A549 (cell line): ENCODE results near the gene NUDT9. TPM values are rescaled to one million over a fixed set of nuclear protein-coding genes. Genes with fewer than 3 reads are reported as not detected.
"Not testable (repeated sequence)": the region's sequence is repeated elsewhere in the genome, so short reads cannot be mapped to it uniquely, and the experiment has no call there.

Experiments
- ATAC-seq, 2 experiments: fragments of 200-7000 bp in 1 of 2; fragments of >200 bp in 1 of 2; cut with Nextera tagmentation in 1 of 2; cut with Tn5 transposase in 1 of 2; 3 replicates each; pipeline versions ENCODE4 v1.8.0 to v1.9.1; 2018 to 2020; ENCODE audit warnings: mild to moderate bottlenecking in 1 of 2, moderate library complexity in 1 of 2
- CTCF ChIA-PET: fragments of 300-600 bp; sonication (Branson Sonifier 250); formaldehyde crosslinking; extraction: SDS; loops from one replicate; lab custom pipeline; 2021; ENCODE audit warnings: antibody characterized with exemption, inconsistent platforms; lab: Yijun Ruan, JAX
- POLR2A ChIA-PET: fragments of 350-600 bp; formaldehyde crosslinking; extraction: SDS; loops from one replicate; lab custom pipeline; 2021; ENCODE audit warnings: antibody characterized with exemption, inconsistent platforms; lab: Yijun Ruan, JAX
- DNase-seq, 2 experiments: peaks; one replicate each; pipeline versions ENCODE4 v3.0.0 to v3.0.0-alpha.2; 2011 to 2016; ENCODE audit warnings: low read depth in 1 of 2, low spot score in 1 of 2
- FAIRE-seq: peaks from 2 replicates; lab custom pipeline; 2011; peaks lifted over from hg19 to GRCh38; lab: Jason Lieb, UNC
- H3K27ac ChIP-seq, 2 experiments: fragments of >200 bp; sonication (Bioruptor Twin); formaldehyde crosslinking; 3 replicates each; pipeline ENCODE4 v1.5.1; 2016 to 2017
- H3K4me1 ChIP-seq: fragments of >200 bp; sonication (Bioruptor Twin); formaldehyde crosslinking; 3 replicates; pipeline ENCODE4 v1.6.1; 2016
- H3K4me2 ChIP-seq: fragments of >200 bp; sonication (Bioruptor Twin); formaldehyde crosslinking; 3 replicates; pipeline ENCODE4 v1.6.1; 2016
- H3K4me3 ChIP-seq: fragments of >200 bp; sonication (Bioruptor Twin); formaldehyde crosslinking; 3 replicates; pipeline ENCODE4 v1.5.1; 2016
- H3K9me3 ChIP-seq: fragments of >200 bp; sonication (Bioruptor Twin); formaldehyde crosslinking; 3 replicates; pipeline ENCODE4 v1.6.1; 2016
- CEBPB ChIP-seq, 2 experiments: fragments of >200 bp in 1 of 2; sonication (Bioruptor Twin) in 1 of 2; formaldehyde crosslinking in 1 of 2; IDR thresholded peaks; 2 replicates each; pipeline ENCODE4 v1.6.1; 2012 to 2016
- CHD2 ChIP-seq: fragments of 150-350 bp; IDR thresholded peaks from 2 replicates; pipeline ENCODE4 v1.6.1; 2014; ENCODE audit warnings: low read length; ENCODE audit not compliant: partially characterized antibody
- CTCF ChIP-seq: fragments of >200 bp; sonication (Bioruptor Twin); formaldehyde crosslinking; IDR thresholded peaks from 3 replicates; pipeline ENCODE4 v1.5.1; 2016
- E2F6 ChIP-seq: IDR thresholded peaks from 2 replicates; pipeline ENCODE4 v1.6.1; 2012; ENCODE audit warnings: low read depth, borderline replicate concordance
- EP300 ChIP-seq, 2 experiments: fragments of >200 bp; sonication (Bioruptor Twin); formaldehyde crosslinking; IDR thresholded peaks; 2 replicates in 1 of 2; 3 replicates in 1 of 2; pipeline ENCODE4 v1.6.1; 2016 to 2017
- GATA3 ChIP-seq: IDR thresholded peaks from 2 replicates; pipeline ENCODE4 v1.6.1; 2012; ENCODE audit warnings: borderline replicate concordance
- HDAC2 ChIP-seq: fragments of 200-600 bp; sonication (generic); IDR thresholded peaks from 2 replicates; pipeline ENCODE4 v1.6.1; 2016
- HEYL ChIP-seq: fragments of 250-450 bp; sonication (Bioruptor Pico); IDR thresholded peaks from 2 replicates; pipeline ENCODE4 v1.8.0; 2021; ENCODE audit warnings: mild to moderate bottlenecking, moderate library complexity
- HMGXB4 ChIP-seq: fragments of 250-450 bp; sonication (Bioruptor Pico); IDR thresholded peaks from 2 replicates; pipeline ENCODE4 v1.5.0; 2021; ENCODE audit warnings: mild to moderate bottlenecking, moderate library complexity, borderline replicate concordance
- HOXB13 ChIP-seq: fragments of 250-450 bp; sonication (Bioruptor Pico); IDR thresholded peaks from 2 replicates; pipeline ENCODE4 v1.5.0; 2020; ENCODE audit warnings: low read depth, mild to moderate bottlenecking, moderate library complexity
- HOXB5 ChIP-seq: fragments of 250-450 bp; sonication (Bioruptor Pico); IDR thresholded peaks from 2 replicates; pipeline ENCODE4 v1.5.0; 2020; ENCODE audit warnings: mild to moderate bottlenecking, moderate library complexity
- JUNB ChIP-seq: fragments of >200 bp; sonication (Bioruptor Twin); formaldehyde crosslinking; IDR thresholded peaks from 2 replicates; pipeline ENCODE4 v1.6.1; 2016
- KDM1A ChIP-seq: fragments of 200-600 bp; sonication (generic); IDR thresholded peaks from 2 replicates; pipeline ENCODE4 v1.6.1; 2016; ENCODE audit warnings: low read depth, mild to moderate bottlenecking
- MAX ChIP-seq: IDR thresholded peaks from 2 replicates; pipeline ENCODE4 v1.6.1; 2012
- MYC ChIP-seq: IDR thresholded peaks from 2 replicates; pipeline ENCODE4 v1.6.1; 2012; ENCODE audit warnings: mild to moderate bottlenecking, inconsistent platforms, low read length, improper control_type of control experiment, borderline replicate concordance
- NFE2L2 ChIP-seq: fragments of 150-350 bp; conservative IDR thresholded peaks from 2 replicates; pipeline ENCODE4 v1.6.1; 2014; ENCODE audit warnings: low read length
- NR3C1 ChIP-seq: fragments of >200 bp; sonication (Bioruptor Twin); formaldehyde crosslinking; IDR thresholded peaks from 3 replicates; pipeline ENCODE4 v1.6.1; 2017
- PHF8 ChIP-seq: fragments of 200-600 bp; sonication (generic); IDR thresholded peaks from 2 replicates; pipeline ENCODE4 v1.6.1; 2016; ENCODE audit warnings: low read depth, mild to moderate bottlenecking, antibody characterized with exemption, moderate library complexity, borderline replicate concordance
- POLR2A ChIP-seq: IDR thresholded peaks from 2 replicates; pipeline ENCODE4 v1.6.1; 2012; ENCODE audit warnings: mild to moderate bottlenecking, low read length
- RAD21 ChIP-seq, 2 experiments: fragments of >200 bp in 1 of 2; sonication (Bioruptor Twin) in 1 of 2; formaldehyde crosslinking in 1 of 2; IDR thresholded peaks in 1 of 2; conservative IDR thresholded peaks in 1 of 2; 2 replicates in 1 of 2; 3 replicates in 1 of 2; pipeline ENCODE4 v1.6.1; 2012 to 2018; ENCODE audit warnings: inconsistent platforms in 1 of 2
- RNF2 ChIP-seq: fragments of 200-600 bp; sonication (generic); IDR thresholded peaks from 2 replicates; pipeline ENCODE4 v1.6.1; 2016; ENCODE audit warnings: low read depth, mild to moderate bottlenecking, antibody characterized with exemption, moderate library complexity, borderline replicate concordance
- SREBF2 ChIP-seq: fragments of 450-650 bp; IDR thresholded peaks from 2 replicates; pipeline ENCODE4 v1.6.1; 2014; ENCODE audit warnings: mild to moderate bottlenecking, moderate library complexity
- TFCP2L1 ChIP-seq: fragments of 250-450 bp; sonication (Bioruptor Pico); IDR thresholded peaks from 2 replicates; pipeline ENCODE4 v1.5.0; 2021; ENCODE audit warnings: mild to moderate bottlenecking
- WGBS: methylation state at CpG from one replicate; pipeline ENCODE4 v1.1.6; 2017; ENCODE audit errors: missing lambda C conversion rate; 5-methylcytosine and 5-hydroxymethylcytosine counted together
- polyA plus RNA-seq, 4 experiments: library from polyadenylated mRNA; depleted of rRNA in 3 of 4; stranded (reverse); fragments of >200 nt; fragmentation: RNase III in 1 of 4; extraction: RNeasy Plus Mini Kit Qiagen cat#74134 plus additional on column Dnase treatment in 1 of 4; gene quantifications; 2 replicates in 3 of 4; 3 replicates in 1 of 4; pipeline ENCODE4 v1.2.3, GENCODE V29; 2011 to 2017

Gene NUDT9
- polyA plus RNA-seq, 2 of the 4 experiments (the other 2 are of a cell fraction), result 36.7 to 44.0 TPM

GRCh38 chr4:87481377-87481776 is 59.0 kb downstream of the NUDT9 start:
- FAIRE-seq, result no peak
- DNase-seq, result no peak
- POLR2A ChIA-PET, result no interaction called here
- no peak overlapping the region for H3K27ac ChIP-seq
- H3K4me3 ChIP-seq, result no peak overlapping the region
- ATAC-seq, result no peak
- H3K4me2 ChIP-seq, result no peak overlapping the region
- TF ChIP-seq MAX, result no peak
- TF ChIP-seq MYC, result no peak
- TF ChIP-seq HOXB5, result no peak
- no peak for TF ChIP-seq SREBF2
- TF ChIP-seq JUNB, result no peak
- no peak for TF ChIP-seq RNF2
- CTCF ChIA-PET, result no interaction called here
- no peaks in the 10 kb centered on the region for H3K9me3 ChIP-seq
- no peaks in the 10 kb centered on the region for H3K4me1 ChIP-seq

- FAIRE-seq, POLR2A ChIA-PET, H3K4me2 ChIP-seq, ATAC-seq, H3K9me3 ChIP-seq, H3K27ac ChIP-seq, H3K4me3 ChIP-seq, CTCF ChIA-PET, DNase-seq, H3K4me1 ChIP-seq: not testable (repeated sequence)
Observed at GRCh38 chr4:87483247-87483646, 60.9 kb downstream of the NUDT9 start.

GRCh38 chr4:87488666-87489065 is 66.3 kb downstream of the NUDT9 start:
- DNase-seq, H3K9me3 ChIP-seq, ATAC-seq, H3K4me1 ChIP-seq, H3K27ac ChIP-seq, FAIRE-seq, H3K4me3 ChIP-seq, H3K4me2 ChIP-seq, POLR2A ChIA-PET: not testable (repeated sequence)
- WGBS, result 55% methylated on average over 2 of the region's 4 CpGs
- CTCF ChIA-PET, result interaction anchor here (1.0 kb wide), 1 partner anchor 22 kb away, joined by 3 read pairs; no protein-coding TSS in a partner anchor

GRCh38 chr4:87489678-87490077 is 67.3 kb downstream of the NUDT9 start:
- no peaks in the 10 kb centered on the region for H3K4me1 ChIP-seq
- no peak overlapping the region for H3K27ac ChIP-seq
- ChIA-PET CTCF (interaction anchor here (1.0 kb wide), 1 partner anchor 23 kb away, joined by 3 read pairs; no protein-coding TSS in a partner anchor), POLR2A (no interaction called here)
- no peak overlapping the region for H3K4me3 ChIP-seq
- H3K9me3 ChIP-seq, result no peaks in the 10 kb centered on the region
- FAIRE-seq (no peak), DNase-seq (no peak), ATAC-seq (no peak)
- TF ChIP-seq HOXB5, result no peak
- no peak for TF ChIP-seq EP300 (IDR thresholded peaks at IDR 0.05)
- TF ChIP-seq NFE2L2, result no peak
- TF ChIP-seq NR3C1, result no peak
- TF ChIP-seq POLR2A, result no peak
- TF ChIP-seq MAX, result no peak
- TF ChIP-seq JUNB, result no peak
- TF ChIP-seq HEYL, result no peak
- no peak overlapping the region for H3K4me2 ChIP-seq
- WGBS, result 56% methylated on average over 2 of the region's 2 CpGs

- 25% methylated on average over 1 of the region's 1 CpG for WGBS
- ChIA-PET CTCF (interaction anchor here (0.5 to 0.6 kb wide), 2 partner anchors 17 to 203 kb away, joined by 3 read pairs; no protein-coding TSS in a partner anchor), POLR2A (no interaction called here)
- no peak overlapping the region for H3K27ac ChIP-seq
- no peaks in the 10 kb centered on the region for H3K9me3 ChIP-seq
- TF ChIP-seq NFE2L2, result no peak
- TF ChIP-seq HMGXB4 (CRISPR knock-in tag), result no peak
- TF ChIP-seq KDM1A, result no peak
- TF ChIP-seq TFCP2L1, result no peak
- no peak for TF ChIP-seq HOXB13 (CRISPR knock-in tag)
- TF ChIP-seq CHD2, result no peak
- no peak for TF ChIP-seq CEBPB (IDR thresholded peaks at IDR 0.05)
- no peak for TF ChIP-seq SREBF2
- no peak for TF ChIP-seq CTCF
- TF ChIP-seq PHF8, result no peak
- no peak for TF ChIP-seq E2F6
- TF ChIP-seq HDAC2, result no peak
- TF ChIP-seq EP300 (IDR thresholded peaks at IDR 0.05), result no peak
- no peak for TF ChIP-seq GATA3
- no peak for TF ChIP-seq RAD21 (conservative IDR thresholded peaks at IDR 0.05 in 1 of 2, IDR thresholded peaks at IDR 0.05 in 1 of 2)
- H3K4me3 ChIP-seq, result no peak overlapping the region
- DNase-seq (no peak), ATAC-seq (no peak), FAIRE-seq (no peak)
- H3K4me1 ChIP-seq, result no peaks in the 10 kb centered on the region
- no peak overlapping the region for H3K4me2 ChIP-seq
Observed at GRCh38 chr4:87490664-87491369, 68.4 kb downstream of the NUDT9 start.
